ENCODE data around the gene UNC5C. TPM values are rescaled to one million over a fixed set of nuclear protein-coding genes. Genes with fewer than 3 reads are reported as not detected.

The UNC5C gene
- total RNA-seq, 1 donor from 2014 or later = 2.2 TPM

DNA sequence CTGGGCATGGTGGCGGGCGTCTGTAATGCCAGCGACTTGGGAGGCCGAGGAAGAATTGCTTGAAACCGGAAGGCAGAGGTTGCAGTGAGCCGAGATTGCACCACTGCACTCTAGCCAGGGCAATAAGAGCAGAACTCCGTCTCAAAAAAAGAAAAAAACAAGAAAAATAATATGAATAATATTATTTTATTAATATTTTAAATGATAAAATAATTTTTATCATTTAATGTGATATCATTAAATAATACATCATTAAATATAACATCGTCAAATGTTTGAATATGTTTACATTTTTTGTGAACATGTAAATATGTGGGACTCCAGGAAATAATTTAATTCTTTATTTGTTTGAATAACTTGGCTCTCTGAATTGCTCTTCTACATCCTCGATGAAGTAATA, 15.5 kb downstream of the UNC5C start:
- TF ChIP-seq, protein P1, sequence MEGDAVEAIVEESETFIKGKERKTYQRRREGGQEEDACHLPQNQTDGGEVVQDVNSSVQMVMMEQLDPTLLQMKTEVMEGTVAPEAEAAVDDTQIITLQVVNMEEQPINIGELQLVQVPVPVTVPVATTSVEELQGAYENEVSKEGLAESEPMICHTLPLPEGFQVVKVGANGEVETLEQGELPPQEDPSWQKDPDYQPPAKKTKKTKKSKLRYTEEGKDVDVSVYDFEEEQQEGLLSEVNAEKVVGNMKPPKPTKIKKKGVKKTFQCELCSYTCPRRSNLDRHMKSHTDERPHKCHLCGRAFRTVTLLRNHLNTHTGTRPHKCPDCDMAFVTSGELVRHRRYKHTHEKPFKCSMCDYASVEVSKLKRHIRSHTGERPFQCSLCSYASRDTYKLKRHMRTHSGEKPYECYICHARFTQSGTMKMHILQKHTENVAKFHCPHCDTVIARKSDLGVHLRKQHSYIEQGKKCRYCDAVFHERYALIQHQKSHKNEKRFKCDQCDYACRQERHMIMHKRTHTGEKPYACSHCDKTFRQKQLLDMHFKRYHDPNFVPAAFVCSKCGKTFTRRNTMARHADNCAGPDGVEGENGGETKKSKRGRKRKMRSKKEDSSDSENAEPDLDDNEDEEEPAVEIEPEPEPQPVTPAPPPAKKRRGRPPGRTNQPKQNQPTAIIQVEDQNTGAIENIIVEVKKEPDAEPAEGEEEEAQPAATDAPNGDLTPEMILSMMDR (conservative IDR thresholded peaks at IDR 0.05; ENCODE audit: low read depth, low read length) = no peak
- H3K4me3 ChIP-seq (ENCODE audit: low read depth, low read length) = no peak overlapping the region
- no peak for DNase-seq (ENCODE audit: low read depth)

- TF ChIP-seq, protein P1 (conservative IDR thresholded peaks at IDR 0.05; ENCODE audit: low read depth, low read length) = no peak
- H3K4me3 ChIP-seq (ENCODE audit: low read depth, low read length) = no peak overlapping the region
- no peak for DNase-seq (ENCODE audit: low read depth)
Measured at GRCh38 chr4:95532305-95532704, 16.5 kb downstream of the UNC5C start.

- H3K4me3 ChIP-seq (ENCODE audit: low read depth, low read length) = no peak overlapping the region
- TF ChIP-seq, protein P1 (conservative IDR thresholded peaks at IDR 0.05; ENCODE audit: low read depth, low read length) = no peak
- DNase-seq (ENCODE audit: low read depth) = no peak
Measured at GRCh38 chr4:95531141-95531540, 17.6 kb downstream of the UNC5C start.

DNA sequence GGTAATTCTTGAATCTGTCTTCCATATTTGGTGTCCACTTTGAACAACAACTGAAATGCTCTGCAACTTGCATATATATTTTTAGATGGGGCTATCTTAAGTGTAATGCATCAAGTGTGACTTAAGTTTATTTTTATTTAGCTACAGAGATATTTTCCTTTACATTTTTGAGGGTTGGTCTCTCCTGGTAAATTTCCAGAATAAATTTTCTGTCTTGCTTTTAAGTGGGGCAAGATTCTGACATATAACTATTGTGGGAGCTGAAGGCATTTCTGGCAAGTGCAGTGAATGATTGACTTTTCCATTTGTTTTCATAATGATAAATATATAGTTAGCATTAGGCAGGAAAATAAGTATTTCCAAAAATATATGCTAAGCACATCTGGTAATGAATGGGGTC, 18.8 kb downstream of the UNC5C start:
- DNase-seq (ENCODE audit: low read depth) = no peak
- TF ChIP-seq, protein P1 (conservative IDR thresholded peaks at IDR 0.05; ENCODE audit: low read depth, low read length) = no peak
- H3K4me3 ChIP-seq (ENCODE audit: low read depth, low read length) = no peak overlapping the region

GRCh38 chr4:95528388-95528948, 20.3 kb downstream of the UNC5C start:
- no peak overlapping the region for H3K4me3 ChIP-seq (ENCODE audit: low read depth, low read length)
- TF ChIP-seq, protein P1 (conservative IDR thresholded peaks at IDR 0.05; ENCODE audit: low read depth, low read length) = no peak
- DNase-seq (ENCODE audit: low read depth) = no peak

GRCh38 chr4:95526075-95526474, 22.7 kb downstream of the UNC5C start:
- H3K4me3 ChIP-seq (ENCODE audit: low read depth, low read length) = no peak overlapping the region
- TF ChIP-seq, protein P1 (conservative IDR thresholded peaks at IDR 0.05; ENCODE audit: low read depth, low read length) = no peak
- no peak for DNase-seq (ENCODE audit: low read depth)

GRCh38 chr4:95524729-95525128, 24.0 kb downstream of the UNC5C start:
- H3K4me3 ChIP-seq (ENCODE audit: low read depth, low read length) = no peak overlapping the region
- TF ChIP-seq, protein P1 (conservative IDR thresholded peaks at IDR 0.05; ENCODE audit: low read depth, low read length) = no peak
- no peak for DNase-seq (ENCODE audit: low read depth)

Data from epithelial cell of proximal tubule (primary cell).